Lower leg skin (tissue), 3 donors: ENCODE measurements around the gene CAVIN3.

Experiments used
- CTCF ChIP-seq, 3 donors: fragments of 450-650 bp; IDR thresholded peaks; one replicate each; pipeline ENCODE4 v1.5.1; 2016; ENCODE audit warnings: antibody characterized with exemption in 3 of 3, mild to moderate bottlenecking in 3 of 3, moderate library complexity in 2 of 3
- POLR2A ChIP-seq, 2 donors: fragments of 450-650 bp; IDR thresholded peaks; one replicate each; pipeline ENCODE4 v1.6.1; 2016 to 2017; ENCODE audit warnings: antibody characterized with exemption in 2 of 2, mild to moderate bottlenecking in 1 of 2, moderate library complexity in 1 of 2

GRCh38 chr11:6345366-6345765 is 25.1 kb upstream of the CAVIN3 start:
- TF ChIP-seq CTCF (IDR thresholded peaks at IDR 0.05) = no peak
- TF ChIP-seq POLR2A (IDR thresholded peaks at IDR 0.05) = no peak
